Neural progenitor cell (in vitro differentiated cells): ENCODE results near the gene VIM. TPM values are rescaled to one million over a fixed set of nuclear protein-coding genes. Genes with fewer than 3 reads are reported as not detected.
A peak's percentile ranks its signal among the peaks of the same experiment; 100 is the strongest.

Source experiments
- DNase-seq: peaks from one replicate; pipeline ENCODE4 v3.0.0-alpha.2; 2016; ENCODE audit warnings: low spot score
- H2AFZ ChIP-seq: fragments of 200-600 bp; sonication (generic); replicated peaks from 2 replicates; pipeline ENCODE4 v1.6.1; 2016; ENCODE audit warnings: antibody characterized with exemption
- H3F3A ChIP-seq: fragments of 200-600 bp; sonication (generic); 2 replicates; pipeline ENCODE4 v1.6.1; 2016; ENCODE audit warnings: antibody characterized with exemption, low read depth
- H3K27ac ChIP-seq: fragments of 200-600 bp; sonication (generic); 2 replicates; pipeline ENCODE4 v1.5.1; 2016; ENCODE audit warnings: mild to moderate bottlenecking
- H3K27me3 ChIP-seq: fragments of 200-600 bp; sonication (generic); 2 replicates; pipeline ENCODE4 v1.6.1; 2016; ENCODE audit warnings: mild to moderate bottlenecking, moderate library complexity
- H3K36me3 ChIP-seq: fragments of 200-600 bp; sonication (generic); 2 replicates; pipeline ENCODE4 v1.5.1; 2016
- H3K4me1 ChIP-seq: fragments of 200-600 bp; sonication (generic); 2 replicates; pipeline ENCODE4 v1.6.1; 2016; ENCODE audit warnings: mixed run types
- H3K4me2 ChIP-seq: fragments of 200-600 bp; sonication (generic); 2 replicates; pipeline ENCODE4 v1.6.1; 2016
- H3K4me3 ChIP-seq: fragments of 200-600 bp; sonication (generic); 2 replicates; pipeline ENCODE4 v1.5.1; 2016
- H3K79me2 ChIP-seq: fragments of 200-600 bp; sonication (generic); 2 replicates; pipeline ENCODE4 v1.6.1; 2016; ENCODE audit warnings: low read depth
- H3K9ac ChIP-seq: fragments of 200-600 bp; sonication (generic); 2 replicates; pipeline ENCODE4 v1.6.1; 2016
- H3K9me3 ChIP-seq: fragments of 200-600 bp; sonication (generic); 2 replicates; pipeline ENCODE4 v1.5.1; 2016; ENCODE audit warnings: low read depth
- H4K20me1 ChIP-seq: fragments of 200-600 bp; sonication (generic); 2 replicates; pipeline ENCODE4 v1.6.1; 2016; ENCODE audit warnings: low read depth
- H3K27ac Mint-ChIP-seq: 3 replicates; pipeline ENCODE4 v1.8.0; 2021; ENCODE audit warnings: mixed read lengths
- H3K27me3 Mint-ChIP-seq: 2 replicates; pipeline ENCODE4 v1.8.0; 2022; ENCODE audit warnings: low read depth, mild to moderate bottlenecking, inconsistent platforms, moderate library complexity, mixed read lengths; ENCODE audit not compliant: insufficient read depth
- H3K36me3 Mint-ChIP-seq: 3 replicates; pipeline ENCODE4 v1.8.0; 2021; ENCODE audit warnings: mixed read lengths
- H3K4me1 Mint-ChIP-seq: 3 replicates; pipeline ENCODE4 v1.8.0; 2021; ENCODE audit warnings: mixed read lengths
- H3K4me3 Mint-ChIP-seq: 3 replicates; pipeline ENCODE4 v1.8.0; 2021; ENCODE audit warnings: mild to moderate bottlenecking, moderate library complexity, mixed read lengths
- H3K9me3 Mint-ChIP-seq: 3 replicates; pipeline ENCODE4 v1.8.0; 2020; ENCODE audit warnings: mixed read lengths
- EZH2 ChIP-seq: fragments of 200-600 bp; sonication (generic); IDR thresholded peaks from 2 replicates; pipeline ENCODE4 v1.6.1; 2017; ENCODE audit warnings: antibody characterized with exemption, mild to moderate bottlenecking, moderate library complexity
- EZH2phosphoT487 ChIP-seq: fragments of 200-600 bp; sonication (generic); IDR thresholded peaks from 2 replicates; pipeline ENCODE4 v1.6.1; 2017; ENCODE audit warnings: antibody characterized with exemption
- total RNA-seq: library from RNA; depleted of rRNA; stranded (reverse); fragments of >200 nt; gene quantifications from 2 replicates; pipeline ENCODE4 v1.2.3, GENCODE V29; 2015; ENCODE audit warnings: low replicate concordance
- TF ChIP-seq, protein P1 (sequence below): fragments of 200-600 bp; sonication (generic); IDR thresholded peaks from 2 replicates; pipeline ENCODE4 v1.5.1; 2017; ENCODE audit warnings: antibody characterized with exemption, mild to moderate bottlenecking

The VIM gene
- total RNA-seq, 1 donor from 2014 or later, result 727 TPM

DNA sequence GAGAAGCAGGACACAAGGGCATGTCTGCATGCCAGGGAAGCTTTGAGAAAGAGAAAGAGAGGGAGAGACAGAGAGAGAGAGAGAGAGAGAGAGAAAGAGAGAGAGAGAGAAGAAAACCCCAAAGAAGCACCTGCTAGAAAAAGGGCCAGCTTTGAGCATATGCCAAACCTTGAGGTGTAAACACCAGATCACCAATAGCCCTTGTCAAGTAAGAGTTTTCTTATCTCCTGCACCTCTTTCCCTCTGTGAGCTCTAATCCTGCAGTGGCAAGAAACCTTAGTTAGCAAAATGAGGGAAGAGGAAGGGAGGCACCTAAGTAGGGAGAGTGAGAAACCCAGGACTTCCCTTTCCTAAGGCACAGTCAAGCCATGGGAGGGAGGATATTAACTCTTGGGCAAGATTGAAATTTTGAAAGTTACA, 15.2 kb upstream of the VIM start:
- peaks cover 4% of the 10 kb centered on the region for H3F3A ChIP-seq
- peak overlapping the region; percentile 76 for H2AFZ ChIP-seq
- Mint-ChIP-seq H3K4me1 (peaks cover 33% of the 10 kb centered on the region), H3K27me3 (no peaks in the 10 kb centered on the region), H3K36me3 (no peaks in the 10 kb centered on the region), H3K27ac (peak overlapping the region; percentile 10), H3K9me3 (no peaks in the 10 kb centered on the region), H3K4me3 (no peak overlapping the region)
- no peak overlapping the region for H3K9ac ChIP-seq
- no peaks in the 10 kb centered on the region for H3K36me3 ChIP-seq
- no peaks in the 10 kb centered on the region for H3K79me2 ChIP-seq
- H4K20me1 ChIP-seq, result no peaks in the 10 kb centered on the region
- peaks cover 17% of the 10 kb centered on the region for H3K4me1 ChIP-seq
- no peaks in the 10 kb centered on the region for H3K9me3 ChIP-seq
- DNase-seq, result no peak
- TF ChIP-seq, protein P1, sequence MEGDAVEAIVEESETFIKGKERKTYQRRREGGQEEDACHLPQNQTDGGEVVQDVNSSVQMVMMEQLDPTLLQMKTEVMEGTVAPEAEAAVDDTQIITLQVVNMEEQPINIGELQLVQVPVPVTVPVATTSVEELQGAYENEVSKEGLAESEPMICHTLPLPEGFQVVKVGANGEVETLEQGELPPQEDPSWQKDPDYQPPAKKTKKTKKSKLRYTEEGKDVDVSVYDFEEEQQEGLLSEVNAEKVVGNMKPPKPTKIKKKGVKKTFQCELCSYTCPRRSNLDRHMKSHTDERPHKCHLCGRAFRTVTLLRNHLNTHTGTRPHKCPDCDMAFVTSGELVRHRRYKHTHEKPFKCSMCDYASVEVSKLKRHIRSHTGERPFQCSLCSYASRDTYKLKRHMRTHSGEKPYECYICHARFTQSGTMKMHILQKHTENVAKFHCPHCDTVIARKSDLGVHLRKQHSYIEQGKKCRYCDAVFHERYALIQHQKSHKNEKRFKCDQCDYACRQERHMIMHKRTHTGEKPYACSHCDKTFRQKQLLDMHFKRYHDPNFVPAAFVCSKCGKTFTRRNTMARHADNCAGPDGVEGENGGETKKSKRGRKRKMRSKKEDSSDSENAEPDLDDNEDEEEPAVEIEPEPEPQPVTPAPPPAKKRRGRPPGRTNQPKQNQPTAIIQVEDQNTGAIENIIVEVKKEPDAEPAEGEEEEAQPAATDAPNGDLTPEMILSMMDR, result no peak
- TF ChIP-seq EZH2phosphoT487 (no peak), EZH2 (no peak)
- H3K4me3 ChIP-seq, result no peak overlapping the region
- H3K4me2 ChIP-seq, result no peak overlapping the region
- no peaks in the 10 kb centered on the region for H3K27me3 ChIP-seq
- no peak overlapping the region for H3K27ac ChIP-seq

DNA sequence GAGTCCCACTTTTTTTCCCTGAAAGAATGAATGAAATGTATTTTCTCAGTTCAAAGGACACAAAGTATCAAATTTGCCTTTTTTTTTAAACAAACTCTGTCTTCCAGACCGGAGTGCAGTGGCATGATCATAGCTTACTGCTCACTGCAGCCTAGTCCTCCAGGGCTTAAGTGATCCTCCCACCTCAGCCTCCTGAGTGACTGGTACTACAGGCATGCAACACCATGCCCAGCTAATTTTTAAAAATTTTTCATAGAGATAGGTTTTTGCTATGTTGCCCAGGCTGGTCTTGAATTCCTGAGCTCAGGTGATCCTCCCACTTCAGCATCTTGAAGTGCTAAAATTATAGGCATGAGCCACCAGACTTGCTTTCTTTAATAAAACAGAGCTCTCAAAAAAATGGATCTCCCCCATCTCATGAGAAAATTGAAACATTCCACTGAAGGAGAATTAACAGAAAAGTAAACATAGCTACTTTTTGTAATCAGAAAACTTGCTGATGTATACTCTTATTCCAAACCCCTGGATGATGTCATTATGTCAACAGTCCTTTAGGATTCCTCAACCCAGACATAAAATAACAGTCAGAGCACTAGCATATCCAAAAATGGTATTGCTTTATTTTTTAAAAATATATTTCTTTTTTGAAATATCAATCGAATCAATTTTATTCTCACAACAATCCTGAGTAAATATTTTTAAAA, 14.2 kb upstream of the VIM start:
- H4K20me1 ChIP-seq, result no peaks in the 10 kb centered on the region
- Mint-ChIP-seq H3K27ac (no peak overlapping the region), H3K4me3 (no peak overlapping the region), H3K4me1 (peaks cover 30% of the 10 kb centered on the region), H3K36me3 (no peaks in the 10 kb centered on the region), H3K9me3 (no peaks in the 10 kb centered on the region), H3K27me3 (no peaks in the 10 kb centered on the region)
- no peak overlapping the region for H3K4me3 ChIP-seq
- no peaks in the 10 kb centered on the region for H3K27me3 ChIP-seq
- no peak for DNase-seq
- H3K27ac ChIP-seq, result no peak overlapping the region
- peaks cover 4% of the 10 kb centered on the region for H3F3A ChIP-seq
- no peak overlapping the region for H3K9ac ChIP-seq
- no peaks in the 10 kb centered on the region for H3K36me3 ChIP-seq
- no peak overlapping the region for H3K4me2 ChIP-seq
- TF ChIP-seq, protein P1, result no peak
- no peak for TF ChIP-seq EZH2
- no peak for TF ChIP-seq EZH2phosphoT487
- no peaks in the 10 kb centered on the region for H3K79me2 ChIP-seq
- no peaks in the 10 kb centered on the region for H3K9me3 ChIP-seq
- H2AFZ ChIP-seq, result no peak overlapping the region
- H3K4me1 ChIP-seq, result peaks cover 11% of the 10 kb centered on the region

DNA sequence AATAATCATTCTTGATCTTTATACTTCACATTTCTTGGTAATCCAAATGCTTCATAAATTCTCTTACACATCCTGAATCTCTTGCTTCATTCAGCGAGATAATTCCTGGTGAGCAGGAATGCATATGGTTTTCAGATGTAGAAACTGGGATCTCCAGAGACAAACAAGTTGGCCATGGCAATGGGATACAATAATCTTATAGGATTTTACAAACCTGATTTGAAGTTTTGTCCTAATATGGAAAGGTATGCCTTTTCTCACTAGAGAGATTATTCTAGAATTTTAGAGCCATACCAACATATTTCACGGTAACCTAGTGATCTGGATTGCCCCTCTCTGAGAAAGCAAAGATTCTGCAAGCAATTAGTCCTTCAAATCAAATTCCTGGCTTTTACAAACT, 13.5 kb upstream of the VIM start:
- DNase-seq, result no peak
- peaks cover 4% of the 10 kb centered on the region for H3F3A ChIP-seq
- H3K9ac ChIP-seq, result no peak overlapping the region
- Mint-ChIP-seq H3K36me3 (no peaks in the 10 kb centered on the region), H3K9me3 (no peaks in the 10 kb centered on the region), H3K27me3 (no peaks in the 10 kb centered on the region), H3K4me1 (peaks cover 32% of the 10 kb centered on the region), H3K27ac (peak overlapping the region; percentile 48), H3K4me3 (no peak overlapping the region)
- H3K4me2 ChIP-seq, result no peak overlapping the region
- no peaks in the 10 kb centered on the region for H3K9me3 ChIP-seq
- H3K4me3 ChIP-seq, result no peak overlapping the region
- H4K20me1 ChIP-seq, result no peaks in the 10 kb centered on the region
- no peak overlapping the region for H3K27ac ChIP-seq
- H2AFZ ChIP-seq, result no peak overlapping the region
- TF ChIP-seq EZH2, result no peak
- TF ChIP-seq EZH2phosphoT487, result no peak
- TF ChIP-seq, protein P1, result no peak
- no peaks in the 10 kb centered on the region for H3K79me2 ChIP-seq
- no peaks in the 10 kb centered on the region for H3K36me3 ChIP-seq
- peaks cover 11% of the 10 kb centered on the region for H3K4me1 ChIP-seq
- no peaks in the 10 kb centered on the region for H3K27me3 ChIP-seq
